ENCODE results near the gene CCDC38.
A peak's percentile ranks its signal among the peaks of the same experiment; 100 is the strongest.

CCDC38 gene

GRCh38 chr12:95881331-95881955 is 61.0 kb downstream of the CCDC38 start:
- H3K36me3 ChIP-seq (ENCODE audit: control insufficient read depth in 1 of 2, insufficient read depth in 2 of 2, low read length in 2 of 2) = no peaks in the 10 kb centered on the region
- H3K9me3 ChIP-seq (ENCODE audit: control insufficient read depth in 1 of 2, low read length in 2 of 2) = peaks cover 0 to 4% of the 10 kb centered on the region in 2 donors
- no peaks in the 10 kb centered on the region for H3K4me1 ChIP-seq (ENCODE audit: control insufficient read depth in 1 of 2, insufficient read depth in 2 of 2, low read length in 2 of 2)
- no peak overlapping the region for H3K4me3 ChIP-seq (ENCODE audit: low read depth in 1 of 2, low read length in 2 of 2)
- H3K27me3 ChIP-seq (ENCODE audit: low read depth, low read length) = no peaks in the 10 kb centered on the region
- no peak overlapping the region for H3K27ac ChIP-seq (ENCODE audit: low read length)

- Histone ChIP-seq H3K4me3 (ENCODE audit: low read depth in 1 of 2, low read length in 2 of 2) (no peak overlapping the region), H3K27ac (ENCODE audit: low read length) (no peak overlapping the region), H3K4me1 (ENCODE audit: control insufficient read depth in 1 of 2, insufficient read depth in 2 of 2, low read length in 2 of 2) (no peaks in the 10 kb centered on the region), H3K36me3 (ENCODE audit: control insufficient read depth in 1 of 2, insufficient read depth in 2 of 2, low read length in 2 of 2) (no peaks in the 10 kb centered on the region), H3K9me3 (ENCODE audit: control insufficient read depth in 1 of 2, low read length in 2 of 2) (peaks cover 0 to 4% of the 10 kb centered on the region in 2 donors), H3K27me3 (ENCODE audit: low read depth, low read length) (no peaks in the 10 kb centered on the region)
These were observed 61.5 kb downstream of the CCDC38 start for GRCh38 chr12:95880895-95881294.

GRCh38 chr12:95877622-95878021 is 64.8 kb downstream of the CCDC38 start:
- no peak overlapping the region for H3K27ac ChIP-seq (ENCODE audit: low read length)
- H3K27me3 ChIP-seq (ENCODE audit: low read depth, low read length) = no peaks in the 10 kb centered on the region
- H3K4me1 ChIP-seq (ENCODE audit: control insufficient read depth in 1 of 2, insufficient read depth in 2 of 2, low read length in 2 of 2) = no peaks in the 10 kb centered on the region
- H3K36me3 ChIP-seq (ENCODE audit: control insufficient read depth in 1 of 2, insufficient read depth in 2 of 2, low read length in 2 of 2) = no peaks in the 10 kb centered on the region
- H3K9me3 ChIP-seq (ENCODE audit: control insufficient read depth in 1 of 2, low read length in 2 of 2) = no peaks in the 10 kb centered on the region
- H3K4me3 ChIP-seq (ENCODE audit: low read depth in 1 of 2, low read length in 2 of 2) = no peak overlapping the region

GRCh38 chr12:95874452-95874851 is 68.0 kb downstream of the CCDC38 start:
- H3K27me3 ChIP-seq (ENCODE audit: low read depth, low read length) = no peaks in the 10 kb centered on the region
- H3K27ac ChIP-seq (ENCODE audit: low read length) = no peak overlapping the region
- H3K9me3 ChIP-seq (ENCODE audit: control insufficient read depth in 1 of 2, low read length in 2 of 2) = no peaks in the 10 kb centered on the region
- H3K36me3 ChIP-seq (ENCODE audit: control insufficient read depth in 1 of 2, insufficient read depth in 2 of 2, low read length in 2 of 2) = peaks cover 0 to 5% of the 10 kb centered on the region in 2 donors
- no peaks in the 10 kb centered on the region for H3K4me1 ChIP-seq (ENCODE audit: control insufficient read depth in 1 of 2, insufficient read depth in 2 of 2, low read length in 2 of 2)
- H3K4me3 ChIP-seq (ENCODE audit: low read depth in 1 of 2, low read length in 2 of 2) = no peak overlapping the region

- no peaks in the 10 kb centered on the region for H3K4me1 ChIP-seq (ENCODE audit: control insufficient read depth in 1 of 2, insufficient read depth in 2 of 2, low read length in 2 of 2)
- no peak overlapping the region for H3K4me3 ChIP-seq (ENCODE audit: low read depth in 1 of 2, low read length in 2 of 2)
- H3K9me3 ChIP-seq (ENCODE audit: control insufficient read depth in 1 of 2, low read length in 2 of 2) = no peaks in the 10 kb centered on the region
- H3K36me3 ChIP-seq (ENCODE audit: control insufficient read depth in 1 of 2, insufficient read depth in 2 of 2, low read length in 2 of 2) = peaks cover 0 to 20% of the 10 kb centered on the region in 2 donors
- no peak overlapping the region for H3K27ac ChIP-seq (ENCODE audit: low read length)
- H3K27me3 ChIP-seq (ENCODE audit: low read depth, low read length) = no peaks in the 10 kb centered on the region
These were observed 71.5 kb downstream of the CCDC38 start for GRCh38 chr12:95870897-95871296.

- Histone ChIP-seq H3K9me3 (ENCODE audit: control insufficient read depth in 1 of 2, low read length in 2 of 2) (no peaks in the 10 kb centered on the region), H3K27me3 (ENCODE audit: low read depth, low read length) (no peaks in the 10 kb centered on the region), H3K4me1 (ENCODE audit: control insufficient read depth in 1 of 2, insufficient read depth in 2 of 2, low read length in 2 of 2) (peaks cover 6 to 17% of the 10 kb centered on the region in 2 donors), H3K4me3 (ENCODE audit: low read depth in 1 of 2, low read length in 2 of 2) (no peak overlapping the region), H3K27ac (ENCODE audit: low read length) (no peak overlapping the region), H3K36me3 (ENCODE audit: control insufficient read depth in 1 of 2, insufficient read depth in 2 of 2, low read length in 2 of 2) (peaks cover 19 to 36% of the 10 kb centered on the region in 2 donors)
These were observed 79.1 kb downstream of the CCDC38 start for GRCh38 chr12:95863337-95863736.

GRCh38 chr12:95862038-95862437 is 80.4 kb downstream of the CCDC38 start:
- H3K27ac ChIP-seq (ENCODE audit: low read length) = no peak overlapping the region
- H3K9me3 ChIP-seq (ENCODE audit: control insufficient read depth in 1 of 2, low read length in 2 of 2) = no peaks in the 10 kb centered on the region
- no peak overlapping the region for H3K4me3 ChIP-seq (ENCODE audit: low read depth in 1 of 2, low read length in 2 of 2)
- peaks cover 6 to 23% of the 10 kb centered on the region in 2 donors for H3K4me1 ChIP-seq (ENCODE audit: control insufficient read depth in 1 of 2, insufficient read depth in 2 of 2, low read length in 2 of 2)
- H3K27me3 ChIP-seq (ENCODE audit: low read depth, low read length) = no peaks in the 10 kb centered on the region
- H3K36me3 ChIP-seq (ENCODE audit: control insufficient read depth in 1 of 2, insufficient read depth in 2 of 2, low read length in 2 of 2) = peaks cover 19 to 32% of the 10 kb centered on the region in 2 donors

GRCh38 chr12:95859947-95860850 is 82.2 kb downstream of the CCDC38 start:
- H3K9me3 ChIP-seq (ENCODE audit: control insufficient read depth in 1 of 2, low read length in 2 of 2) = no peaks in the 10 kb centered on the region
- H3K36me3 ChIP-seq (ENCODE audit: control insufficient read depth in 1 of 2, insufficient read depth in 2 of 2, low read length in 2 of 2) = peaks cover 19 to 28% of the 10 kb centered on the region in 2 donors
- H3K4me1 ChIP-seq (ENCODE audit: control insufficient read depth in 1 of 2, insufficient read depth in 2 of 2, low read length in 2 of 2) = peaks cover 6 to 23% of the 10 kb centered on the region in 2 donors
- peak overlapping the region; percentile 95 to 96 for H3K4me3 ChIP-seq (ENCODE audit: low read depth in 1 of 2, low read length in 2 of 2)
- H3K27ac ChIP-seq (ENCODE audit: low read length) = no peak overlapping the region
- H3K27me3 ChIP-seq (ENCODE audit: low read depth, low read length) = no peaks in the 10 kb centered on the region

GRCh38 chr12:95859344-95859816 is 83.0 kb downstream of the CCDC38 start:
- H3K9me3 ChIP-seq (ENCODE audit: control insufficient read depth in 1 of 2, low read length in 2 of 2) = no peaks in the 10 kb centered on the region
- peaks cover 19 to 28% of the 10 kb centered on the region in 2 donors for H3K36me3 ChIP-seq (ENCODE audit: control insufficient read depth in 1 of 2, insufficient read depth in 2 of 2, low read length in 2 of 2)
- H3K27ac ChIP-seq (ENCODE audit: low read length) = peak overlapping the region; percentile 90

GRCh38 chr12:95858451-95859343 is 83.7 kb downstream of the CCDC38 start, which contains the start of gene SNRPF:
Gene SNRPF (plus strand): TSS chr12:95858952. CDS start chr12:95859074, 122 bp downstream.
- H3K27ac ChIP-seq (ENCODE audit: low read length) = peak within 1 kb of the TSS; percentile 90
- peak within 1 kb of the TSS; percentile 95 to 96 for H3K4me3 ChIP-seq (ENCODE audit: low read depth in 1 of 2, low read length in 2 of 2)
- peaks cover 6 to 23% of the 10 kb centered on the region in 2 donors for H3K4me1 ChIP-seq (ENCODE audit: control insufficient read depth in 1 of 2, insufficient read depth in 2 of 2, low read length in 2 of 2)
- no peaks in the 10 kb centered on the region for H3K27me3 ChIP-seq (ENCODE audit: low read depth, low read length)
- H3K36me3 ChIP-seq (ENCODE audit: control insufficient read depth in 1 of 2, insufficient read depth in 2 of 2, low read length in 2 of 2) = peaks cover 19 to 26% of the 10 kb centered on the region in 2 donors
- no peaks in the 10 kb centered on the region for H3K9me3 ChIP-seq (ENCODE audit: control insufficient read depth in 1 of 2, low read length in 2 of 2)

More at GRCh38 chr12:95859344-95859816, 83.0 kb downstream of the CCDC38 start:
- H3K27me3 ChIP-seq (ENCODE audit: low read depth, low read length) = no peaks in the 10 kb centered on the region
- peaks cover 6 to 23% of the 10 kb centered on the region in 2 donors for H3K4me1 ChIP-seq (ENCODE audit: control insufficient read depth in 1 of 2, insufficient read depth in 2 of 2, low read length in 2 of 2)
- peak overlapping the region; percentile 95 to 96 for H3K4me3 ChIP-seq (ENCODE audit: low read depth in 1 of 2, low read length in 2 of 2)
